Gastroesophageal sphincter (tissue), 3 donors: ENCODE measurements around the gene PRKAB2.

Source experiments
- CTCF ChIP-seq, 4 experiments: fragments of 200-600 bp in 2 of 4; fragments of 450-650 bp in 2 of 4; sonication (generic) in 1 of 4; IDR thresholded peaks; one replicate each; pipeline ENCODE4 v1.5.1; 2017 to 2019; ENCODE audit warnings: antibody characterized with exemption in 4 of 4, mild to moderate bottlenecking in 2 of 4, moderate library complexity in 2 of 4
- EP300 ChIP-seq: sonication (generic); formaldehyde crosslinking; IDR thresholded peaks from one replicate; pipeline ENCODE4 v1.6.1; 2017; ENCODE audit warnings: antibody characterized with exemption, mild to moderate bottlenecking
- POLR2A ChIP-seq, 2 donors: fragments of 450-650 bp; IDR thresholded peaks; one replicate each; pipeline ENCODE4 v1.6.1; 2017; ENCODE audit warnings: antibody characterized with exemption in 2 of 2, mild to moderate bottlenecking in 2 of 2, moderate library complexity in 1 of 2
- POLR2AphosphoS5 ChIP-seq: sonication (generic); formaldehyde crosslinking; IDR thresholded peaks from one replicate; pipeline ENCODE4 v1.6.1; 2017; ENCODE audit warnings: antibody characterized with exemption

DNA sequence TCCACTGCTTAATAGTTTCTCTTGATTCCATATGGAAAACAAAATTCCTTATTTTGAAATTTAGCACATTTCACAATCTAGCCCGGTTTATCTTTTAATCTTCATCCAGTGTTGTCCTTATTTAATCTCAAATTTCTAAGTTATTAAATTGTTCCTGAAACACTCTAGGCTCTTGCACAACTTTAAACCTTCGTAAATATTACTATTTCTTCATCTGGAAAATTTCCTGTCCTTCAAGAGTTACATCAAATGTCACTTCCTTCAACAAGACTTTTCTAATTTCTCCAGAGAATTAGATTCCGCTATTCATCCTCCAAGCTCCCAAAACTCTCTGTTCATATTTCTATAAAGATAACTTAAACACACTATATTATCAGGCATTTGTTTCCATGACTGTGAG, 46.3 kb upstream of the PRKAB2 start:
- TF ChIP-seq POLR2A (IDR thresholded peaks at IDR 0.05) = no peak
- no peak for TF ChIP-seq CTCF (IDR thresholded peaks at IDR 0.05)
- TF ChIP-seq EP300 = no peak
- TF ChIP-seq POLR2AphosphoS5 = no peak
